PC-3 (cell line): ENCODE data around the gene PDZD2. TPM values are rescaled to one million over a fixed set of nuclear protein-coding genes. Genes with fewer than 3 reads are reported as not detected.

Source experiments
- ATAC-seq: fragments of 200-7000 bp; cut with Tn5 transposase; 2 replicates; pipeline ENCODE4 v1.9.1; 2020; ENCODE audit warnings: mild to moderate bottlenecking, moderate library complexity
- BruUV-seq: library from RNA; stranded (reverse); fragments of 400-500 nt; replicated peaks from 2 replicates; lab custom pipeline; 2021; lab: Mats Ljungman, UMichigan
- CTCF ChIA-PET: fragments of 300-600 bp; sonication (Branson Sonifier 250); formaldehyde crosslinking; loops from one replicate; lab custom pipeline; 2022; ENCODE audit warnings: antibody characterized with exemption; lab: Charles Lee
- POLR2A ChIA-PET: fragments of 300-600 bp; sonication (Branson Sonifier 250); formaldehyde crosslinking; loops from one replicate; lab custom pipeline; 2022; ENCODE audit warnings: antibody characterized with exemption; ENCODE audit not compliant: unreplicated experiment; lab: Charles Lee
- DNase-seq: peaks from one replicate; pipeline ENCODE4 v3.0.0-alpha.2; 2015
- H2AFZ ChIP-seq: fragments of 300-600 bp; sonication (generic); 2 replicates; pipeline ENCODE4 v1.6.0; 2016; ENCODE audit warnings: antibody characterized with exemption, low read length
- H3F3A ChIP-seq: fragments of 300-600 bp; sonication (generic); one replicate; pipeline ENCODE4 v1.6.0; 2017; ENCODE audit warnings: antibody characterized with exemption, low read length, control low read depth, mild to moderate bottlenecking; ENCODE audit not compliant: unreplicated experiment
- H3K27ac ChIP-seq: fragments of 300-600 bp; sonication (generic); 2 replicates; pipeline ENCODE4 v1.5.1; 2016; ENCODE audit warnings: mild to moderate bottlenecking, low read length
- H3K27me3 ChIP-seq: fragments of 300-600 bp; sonication (generic); 2 replicates; pipeline ENCODE4 v1.6.1; 2016; ENCODE audit warnings: low read length, mixed read lengths
- H3K36me3 ChIP-seq: fragments of 300-600 bp; sonication (generic); 2 replicates; pipeline ENCODE4 v1.6.1; 2016; ENCODE audit warnings: low read depth, mixed run types, low read length, mixed read lengths
- H3K4me1 ChIP-seq: fragments of 300-600 bp; sonication (generic); 2 replicates; pipeline ENCODE4 v1.5.1; 2016; ENCODE audit warnings: low read length; ENCODE audit not compliant: insufficient read depth
- H3K4me2 ChIP-seq: fragments of 300-600 bp; sonication (generic); 2 replicates; pipeline ENCODE4 v1.6.0; 2016; ENCODE audit warnings: low read length
- H3K4me3 ChIP-seq: fragments of 300-600 bp; sonication (generic); 2 replicates; pipeline ENCODE4 v1.5.1; 2016; ENCODE audit warnings: mild to moderate bottlenecking, low read length, mixed read lengths
- H3K79me2 ChIP-seq: fragments of 300-600 bp; sonication (generic); 2 replicates; pipeline ENCODE4 v1.6.1; 2017; ENCODE audit warnings: low read length, mixed read lengths
- H3K9ac ChIP-seq: fragments of 300-600 bp; sonication (generic); 2 replicates; pipeline ENCODE4 v1.6.0; 2016; ENCODE audit warnings: mild to moderate bottlenecking, low read length
- H3K9me2 ChIP-seq: fragments of 300-600 bp; sonication (generic); replicated peaks from 2 replicates; pipeline ENCODE4 v1.6.1; 2016; ENCODE audit warnings: mixed run types, low read length, mixed read lengths
- H3K9me3 ChIP-seq: fragments of 300-600 bp; sonication (generic); 2 replicates; pipeline ENCODE4 v1.6.1; 2016; ENCODE audit warnings: low read length, mixed read lengths
- H4K20me1 ChIP-seq: fragments of 300-600 bp; sonication (generic); 2 replicates; pipeline ENCODE4 v1.6.1; 2016; ENCODE audit warnings: low read length, mixed read lengths
- EZH2 ChIP-seq: fragments of 300-600 bp; sonication (generic); IDR thresholded peaks from one replicate; pipeline ENCODE4 v1.6.1; 2017; ENCODE audit warnings: antibody characterized with exemption, mild to moderate bottlenecking, low read length; ENCODE audit not compliant: unreplicated experiment
- EZH2phosphoT487 ChIP-seq: fragments of 300-600 bp; sonication (generic); IDR thresholded peaks from 2 replicates; pipeline ENCODE4 v1.6.1; 2018; ENCODE audit warnings: mild to moderate bottlenecking, antibody characterized with exemption, low read length, borderline replicate concordance
- intact Hi-C: fragments of 100-400 bp; cut with micrococcal nuclease; formaldehyde crosslinking; loops from 2 replicates; pipeline ENCODE4 v1.9.0; 2023
- total RNA-seq: library from RNA; depleted of rRNA; stranded (reverse); fragments of >200 nt; gene quantifications from 2 replicates; pipeline ENCODE4 v1.2.3, GENCODE V29; 2014
- TF ChIP-seq, protein P1 (sequence below): fragments of 300-600 bp; sonication (generic); conservative IDR thresholded peaks from 2 replicates; pipeline ENCODE4 v1.5.1; 2017; ENCODE audit warnings: antibody characterized with exemption, low read depth, mild to moderate bottlenecking, low read length

PDZD2 gene
- total RNA-seq, 1 experiment from 2014 or later: 2.0 TPM

GRCh38 chr5:31692561-31693221 lies 53.8 kb downstream of the PDZD2 start:
- Histone ChIP-seq H2AFZ (no peak overlapping the region), H3K4me1 (no peaks in the 10 kb centered on the region), H3K4me2 (no peak overlapping the region), H3K4me3 (no peak overlapping the region), H3K27me3 (peaks cover 37% of the 10 kb centered on the region), H3K27ac (no peak overlapping the region), H3K36me3 (no peaks in the 10 kb centered on the region), H3K9ac (no peak overlapping the region), H3K9me3 (no peaks in the 10 kb centered on the region), H4K20me1 (no peaks in the 10 kb centered on the region), H3K79me2 (no peaks in the 10 kb centered on the region), H3F3A (no peaks in the 10 kb centered on the region), H3K9me2 (no peaks in the 10 kb centered on the region)
- no TSS peak for BruUV-seq
- TF ChIP-seq, protein P1, sequence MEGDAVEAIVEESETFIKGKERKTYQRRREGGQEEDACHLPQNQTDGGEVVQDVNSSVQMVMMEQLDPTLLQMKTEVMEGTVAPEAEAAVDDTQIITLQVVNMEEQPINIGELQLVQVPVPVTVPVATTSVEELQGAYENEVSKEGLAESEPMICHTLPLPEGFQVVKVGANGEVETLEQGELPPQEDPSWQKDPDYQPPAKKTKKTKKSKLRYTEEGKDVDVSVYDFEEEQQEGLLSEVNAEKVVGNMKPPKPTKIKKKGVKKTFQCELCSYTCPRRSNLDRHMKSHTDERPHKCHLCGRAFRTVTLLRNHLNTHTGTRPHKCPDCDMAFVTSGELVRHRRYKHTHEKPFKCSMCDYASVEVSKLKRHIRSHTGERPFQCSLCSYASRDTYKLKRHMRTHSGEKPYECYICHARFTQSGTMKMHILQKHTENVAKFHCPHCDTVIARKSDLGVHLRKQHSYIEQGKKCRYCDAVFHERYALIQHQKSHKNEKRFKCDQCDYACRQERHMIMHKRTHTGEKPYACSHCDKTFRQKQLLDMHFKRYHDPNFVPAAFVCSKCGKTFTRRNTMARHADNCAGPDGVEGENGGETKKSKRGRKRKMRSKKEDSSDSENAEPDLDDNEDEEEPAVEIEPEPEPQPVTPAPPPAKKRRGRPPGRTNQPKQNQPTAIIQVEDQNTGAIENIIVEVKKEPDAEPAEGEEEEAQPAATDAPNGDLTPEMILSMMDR: no peak
- TF ChIP-seq EZH2: no peak
- TF ChIP-seq EZH2phosphoT487: no peak
- DNase-seq (no peak), ATAC-seq (no peak)
- CTCF ChIA-PET: no interaction called here
- POLR2A ChIA-PET: no interaction called here
- intact Hi-C loops: no loop called here

DNA sequence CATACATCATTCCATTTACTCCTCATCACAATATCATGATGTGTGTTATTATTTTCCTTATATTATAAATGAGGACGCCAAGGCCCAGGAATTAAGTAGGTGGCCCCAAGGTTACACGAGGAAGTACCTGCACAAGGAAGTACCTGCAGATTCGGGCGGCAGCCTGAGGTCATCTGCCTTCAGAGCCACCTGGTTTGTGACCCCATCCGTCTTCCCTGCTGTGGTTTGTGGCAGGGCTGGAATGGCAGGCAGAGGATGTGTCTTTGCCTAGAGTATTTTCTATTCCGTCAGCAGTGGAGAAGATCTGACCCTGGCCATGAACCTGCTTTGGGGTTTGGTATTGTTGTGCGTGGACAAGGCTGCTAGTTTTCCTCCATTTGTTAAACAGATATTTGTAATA lies 59.7 kb downstream of the PDZD2 start:
- POLR2A ChIA-PET: no interaction called here
- Histone ChIP-seq H3K27ac (no peak overlapping the region), H3K9ac (no peak overlapping the region), H4K20me1 (no peaks in the 10 kb centered on the region), H3K79me2 (no peaks in the 10 kb centered on the region), H3K36me3 (no peaks in the 10 kb centered on the region), H2AFZ (no peak overlapping the region), H3K27me3 (peaks cover 75% of the 10 kb centered on the region), H3K4me2 (no peak overlapping the region), H3K9me3 (no peaks in the 10 kb centered on the region), H3K9me2 (no peaks in the 10 kb centered on the region), H3K4me3 (no peak overlapping the region), H3K4me1 (no peaks in the 10 kb centered on the region), H3F3A (no peaks in the 10 kb centered on the region)
- intact Hi-C loops: no loop called here
- CTCF ChIA-PET: no interaction called here
- no peak for DNase-seq
- ATAC-seq: no peak
- TF ChIP-seq, protein P1: no peak
- TF ChIP-seq EZH2: no peak
- BruUV-seq: no TSS peak

DNA sequence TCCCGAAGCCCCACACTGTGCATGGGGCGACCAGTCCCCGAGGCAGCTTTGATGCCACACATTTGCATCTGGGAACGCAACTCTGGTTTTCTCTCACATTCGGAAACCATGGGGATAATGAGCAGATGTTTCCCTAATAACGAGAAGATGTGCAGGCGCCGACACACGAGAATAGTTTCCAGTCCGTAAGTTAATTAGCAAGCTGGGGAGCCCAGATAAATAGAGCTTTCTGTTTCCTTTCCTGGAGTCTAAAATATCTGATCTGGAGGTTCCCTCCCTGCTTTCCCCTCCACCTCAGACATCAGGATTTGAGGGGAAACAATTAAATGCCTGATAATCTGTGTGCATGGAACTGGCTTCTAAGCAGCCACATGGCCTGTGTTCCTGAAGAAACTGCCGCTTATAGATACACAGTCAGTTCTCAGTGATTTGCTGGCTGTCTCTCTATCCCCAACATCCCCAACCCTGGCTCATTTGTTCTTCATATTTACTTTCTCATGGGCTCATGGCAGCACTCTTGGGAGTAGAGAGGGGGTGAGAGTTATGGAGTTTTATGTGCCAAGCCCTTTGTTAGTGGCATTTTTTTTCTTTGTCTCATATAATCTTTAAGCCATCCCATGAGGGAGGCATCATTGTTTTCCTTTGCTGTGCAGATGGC lies 62.8 kb downstream of the PDZD2 start:
- Histone ChIP-seq H3K27me3 (peaks cover 74% of the 10 kb centered on the region), H3K4me1 (no peaks in the 10 kb centered on the region), H3K9me2 (no peaks in the 10 kb centered on the region), H3K9ac (no peak overlapping the region), H3K36me3 (no peaks in the 10 kb centered on the region), H3F3A (no peaks in the 10 kb centered on the region), H3K9me3 (no peaks in the 10 kb centered on the region), H3K79me2 (no peaks in the 10 kb centered on the region), H4K20me1 (no peaks in the 10 kb centered on the region), H3K4me3 (no peak overlapping the region), H3K27ac (no peak overlapping the region), H2AFZ (no peak overlapping the region), H3K4me2 (no peak overlapping the region)
- BruUV-seq: no TSS peak
- TF ChIP-seq, protein P1: no peak
- TF ChIP-seq EZH2 (no peak), EZH2phosphoT487 (no peak)
- CTCF ChIA-PET: no interaction called here
- POLR2A ChIA-PET: no interaction called here
- intact Hi-C loops: no loop called here
- no peak for DNase-seq
- ATAC-seq: no peak
